ENCODE results near the gene CALML5. TPM values are rescaled to one million over a fixed set of nuclear protein-coding genes. Genes with fewer than 3 reads are reported as not detected.

CALML5 gene
- total RNA-seq, 2 donors from 2014 or later, result 0.46 to 10.5 TPM

GRCh38 chr10:5538446-5538845 is 39.1 kb upstream of the CALML5 start:
- intact Hi-C loops (cut with DNase I), result loop anchor here (10.0 kb wide), 1 partner anchor 276 kb away; the partner anchor contains the start of gene GDI2
- Histone ChIP-seq H3K4me1 (replicated peaks) (no peaks in the 10 kb centered on the region), H3K36me3 (no peaks in the 10 kb centered on the region), H3K27me3 (replicated peaks; ENCODE audit: insufficient read depth) (no peaks in the 10 kb centered on the region), H3K4me3 (no peak overlapping the region), H3K9me3 (no peaks in the 10 kb centered on the region), H3K27ac (no peak overlapping the region)
- TF ChIP-seq POLR2A (IDR thresholded peaks at IDR 0.05) (no peak), CTCF (IDR thresholded peaks at IDR 0.05) (no peak), POLR2AphosphoS5 (IDR thresholded peaks at IDR 0.05) (no peak)
- 72% methylated on average over 9 of the region's 9 CpGs for WGBS
- DNase-seq (ENCODE audit: low spot score), result no peak

GRCh38 chr10:5537684-5538083 is 38.3 kb upstream of the CALML5 start:
- intact Hi-C loops (cut with DNase I), result loop anchor here (10.0 kb wide), 1 partner anchor 277 kb away; the partner anchor contains the start of gene GDI2
- H3K4me3 ChIP-seq, result no peak overlapping the region

GRCh38 chr10:5536486-5537081 is 37.2 kb upstream of the CALML5 start:
- no peak overlapping the region for H3K27ac ChIP-seq
- WGBS, result 94% methylated on average over 7 of the region's 7 CpGs
- H3K4me3 ChIP-seq, result no peak overlapping the region
- no peak for DNase-seq (ENCODE audit: low spot score)
- H3K9me3 ChIP-seq, result no peaks in the 10 kb centered on the region
- intact Hi-C loops (cut with DNase I), result loop anchor here (10.0 kb wide), 1 partner anchor 278 kb away; the partner anchor contains the start of gene GDI2
- no peaks in the 10 kb centered on the region for H3K27me3 ChIP-seq (replicated peaks; ENCODE audit: insufficient read depth)
- H3K4me1 ChIP-seq (replicated peaks), result no peaks in the 10 kb centered on the region
- TF ChIP-seq CTCF (IDR thresholded peaks at IDR 0.05), result no peak
- TF ChIP-seq POLR2AphosphoS5 (IDR thresholded peaks at IDR 0.05), result no peak
- TF ChIP-seq POLR2A (IDR thresholded peaks at IDR 0.05), result no peak
- no peaks in the 10 kb centered on the region for H3K36me3 ChIP-seq

More at GRCh38 chr10:5537684-5538083, 38.3 kb upstream of the CALML5 start:
- Histone ChIP-seq H3K9me3 (no peaks in the 10 kb centered on the region), H3K27ac (no peak overlapping the region), H3K27me3 (replicated peaks; ENCODE audit: insufficient read depth) (no peaks in the 10 kb centered on the region), H3K4me1 (replicated peaks) (no peaks in the 10 kb centered on the region), H3K36me3 (no peaks in the 10 kb centered on the region)
- TF ChIP-seq CTCF (IDR thresholded peaks at IDR 0.05) (no peak), POLR2AphosphoS5 (IDR thresholded peaks at IDR 0.05) (no peak), POLR2A (IDR thresholded peaks at IDR 0.05) (no peak)
- DNase-seq (ENCODE audit: low spot score), result no peak
- WGBS, result 88% methylated on average over 6 of the region's 6 CpGs

- intact Hi-C loops (cut with DNase I), result loop anchor here (5.0 to 10.0 kb wide), 2 partner anchors 88 to 280 kb away; partner anchors contain the start of gene GDI2
- no peaks in the 10 kb centered on the region for H3K27me3 ChIP-seq (replicated peaks; ENCODE audit: insufficient read depth)
- TF ChIP-seq CTCF (IDR thresholded peaks at IDR 0.05), result no peak
- no peak for TF ChIP-seq POLR2AphosphoS5 (IDR thresholded peaks at IDR 0.05)
- no peak for TF ChIP-seq POLR2A (IDR thresholded peaks at IDR 0.05)
- H3K9me3 ChIP-seq, result no peaks in the 10 kb centered on the region
- no peak overlapping the region for H3K4me3 ChIP-seq
- DNase-seq (ENCODE audit: low spot score), result no peak
- H3K27ac ChIP-seq, result peak overlapping the region in 1 of 2 donors; percentile 18
- H3K4me1 ChIP-seq (replicated peaks), result no peaks in the 10 kb centered on the region
- H3K36me3 ChIP-seq, result no peaks in the 10 kb centered on the region
- 57% methylated on average over 8 of the region's 8 CpGs for WGBS
Observed at GRCh38 chr10:5534880-5535856, 35.8 kb upstream of the CALML5 start.

Data from prostate gland (tissue), 2 donors.